Ramos (cell line): ENCODE data around the gene AKNA.

ENCODE experiments used
- in situ Hi-C: fragments of 300-500 bp; cut with MboI; formaldehyde crosslinking; loops from one replicate; pipeline ENCODE4 v1.14.3; 2022; ENCODE audit warnings: low sequenced_read_pairs; ENCODE audit not compliant: unreplicated experiment

AKNA gene

GRCh38 chr9:114400219-114400618 is 12.4 kb upstream of the AKNA start:
- in situ Hi-C loops: loop anchor here (25.0 kb wide), 1 partner anchor 1137 kb away; no protein-coding TSS in a partner anchor

- in situ Hi-C loops: loop anchor here (10.0 kb wide), 1 partner anchor 525 kb away; no protein-coding TSS in a partner anchor
Observed at GRCh38 chr9:114399381-114399780, 11.6 kb upstream of the AKNA start.

GRCh38 chr9:114397848-114398605 is 10.2 kb upstream of the AKNA start:
- in situ Hi-C loops: loop anchor here (10.0 kb wide), 1 partner anchor 527 kb away; no protein-coding TSS in a partner anchor

GRCh38 chr9:114397219-114397847 is 9.6 kb upstream of the AKNA start:
- in situ Hi-C loops: loop anchor here (10.0 kb wide), 1 partner anchor 527 kb away; no protein-coding TSS in a partner anchor

- in situ Hi-C loops: loop anchor here (10.0 kb wide), 1 partner anchor 528 kb away; no protein-coding TSS in a partner anchor
Observed at GRCh38 chr9:114396558-114397218, 8.9 kb upstream of the AKNA start.

GRCh38 chr9:114395768-114396167 is 8.0 kb upstream of the AKNA start:
- in situ Hi-C loops: loop anchor here (10.0 kb wide), 1 partner anchor 529 kb away; no protein-coding TSS in a partner anchor

- in situ Hi-C loops: loop anchor here (10.0 kb wide), 1 partner anchor 530 kb away; no protein-coding TSS in a partner anchor
Observed at GRCh38 chr9:114395334-114395617, 7.5 kb upstream of the AKNA start.

- in situ Hi-C loops: loop anchor here (10.0 kb wide), 1 partner anchor 530 kb away; no protein-coding TSS in a partner anchor
Observed at GRCh38 chr9:114394523-114395333, 6.9 kb upstream of the AKNA start.

- in situ Hi-C loops: loop anchor here (10.0 kb wide), 1 partner anchor 532 kb away; no protein-coding TSS in a partner anchor
Observed at GRCh38 chr9:114392749-114393112, 4.9 kb upstream of the AKNA start.

- in situ Hi-C loops: loop anchor here (10.0 kb wide), 1 partner anchor 534 kb away; no protein-coding TSS in a partner anchor
Observed at GRCh38 chr9:114390952-114391351, 3.2 kb upstream of the AKNA start.

GRCh38 chr9:114389612-114390368 is 2.0 kb upstream of the AKNA start:
- in situ Hi-C loops: loop anchor here (10.0 kb wide), 1 partner anchor 535 kb away; no protein-coding TSS in a partner anchor

- in situ Hi-C loops: no loop called here
Observed at GRCh38 chr9:114388764-114389375, 1.1 kb upstream of the AKNA start.

GRCh38 chr9:114388357-114388682 is 538 bp upstream of the AKNA start:
- in situ Hi-C loops: no loop called here

- in situ Hi-C loops: no loop called here
Observed at GRCh38 chr9:114386886-114387679, 699 bp downstream of the AKNA start.

GRCh38 chr9:114386361-114386885 is 1.4 kb downstream of the AKNA start:
- in situ Hi-C loops: no loop called here

- in situ Hi-C loops: no loop called here
Observed at GRCh38 chr9:114385397-114386181, 2.2 kb downstream of the AKNA start.

- in situ Hi-C loops: no loop called here
Observed at GRCh38 chr9:114384836-114385396, 2.9 kb downstream of the AKNA start.
